Mesenchymal stem cell (in vitro differentiated cells and primary cell): ENCODE data around the gene PITPNB.
A peak's percentile ranks its signal among the peaks of the same experiment; 100 is the strongest.

ENCODE experiments used
- DNase-seq: peaks from one replicate; pipeline ENCODE4 v3.0.0-alpha.2; 2013
- H2AFZ ChIP-seq: one replicate; pipeline ENCODE4 v1.6.1; 2013; ENCODE audit warnings: low read depth, mild to moderate bottlenecking, control low read depth, inconsistent platforms, low read length, moderate library complexity
- H2AK5ac ChIP-seq: 2 replicates; pipeline ENCODE4 v1.6.1; 2013; ENCODE audit warnings: low read length, moderate library complexity, mild to moderate bottlenecking, inconsistent platforms; ENCODE audit not compliant: severe bottlenecking
- H2BK120ac ChIP-seq: one replicate; pipeline ENCODE4 v1.6.1; 2013; ENCODE audit warnings: low read depth, mild to moderate bottlenecking, inconsistent platforms, low read length, moderate library complexity
- H2BK12ac ChIP-seq, 2 experiments: one replicate each; pipeline ENCODE4 v1.6.1; 2013; ENCODE audit warnings: inconsistent platforms in 2 of 2, low read length in 2 of 2, mild to moderate bottlenecking in 2 of 2, moderate library complexity in 2 of 2, control low read depth in 1 of 2
- H2BK15ac ChIP-seq: one replicate; pipeline ENCODE4 v1.6.1; 2013; ENCODE audit warnings: mild to moderate bottlenecking, low read depth, inconsistent platforms; ENCODE audit not compliant: poor library complexity, severe bottlenecking
- H2BK5ac ChIP-seq: 2 replicates; pipeline ENCODE4 v1.6.1; 2013; ENCODE audit warnings: low read depth, mild to moderate bottlenecking, low read length, control low read depth, inconsistent platforms; ENCODE audit not compliant: poor library complexity, severe bottlenecking
- H3K14ac ChIP-seq, 2 experiments: one replicate each; pipeline ENCODE4 v1.6.1; 2013; ENCODE audit warnings: inconsistent platforms in 2 of 2, low read length in 2 of 2, control low read depth in 1 of 2, mild to moderate bottlenecking in 1 of 2, moderate library complexity in 1 of 2
- H3K18ac ChIP-seq, 2 experiments: one replicate each; pipeline ENCODE4 v1.6.1; 2013; ENCODE audit warnings: inconsistent platforms in 2 of 2, low read length in 2 of 2, control low read depth in 1 of 2, low read depth in 1 of 2, mild to moderate bottlenecking in 1 of 2
- H3K23ac ChIP-seq, 2 experiments: one replicate each; pipeline ENCODE4 v1.6.1; 2013; ENCODE audit warnings: inconsistent platforms in 2 of 2, low read length in 2 of 2, mild to moderate bottlenecking in 2 of 2, moderate library complexity in 2 of 2, control low read depth in 1 of 2
- H3K27ac ChIP-seq: 2 replicates; pipeline ENCODE4 v1.5.1; 2013; ENCODE audit warnings: mild to moderate bottlenecking, moderate library complexity, low read length, control low read depth, inconsistent platforms; ENCODE audit not compliant: poor library complexity, severe bottlenecking
- H3K27me3 ChIP-seq, 2 experiments: 2 replicates each; pipeline versions ENCODE4 v1.6.1 to v1.7.0; 2013; ENCODE audit warnings: low read length in 2 of 2, mild to moderate bottlenecking in 2 of 2, moderate library complexity in 2 of 2, control low read depth in 1 of 2, inconsistent platforms in 1 of 2; ENCODE audit not compliant: control insufficient read depth in 1 of 2, insufficient read depth in 1 of 2
- H3K36me3 ChIP-seq, 2 experiments: 2 replicates each; pipeline versions ENCODE4 v1.6.1 to v1.7.0; 2013; ENCODE audit warnings: low read length in 2 of 2, control low read depth in 1 of 2, inconsistent platforms in 1 of 2, low read depth in 1 of 2, mild to moderate bottlenecking in 1 of 2; ENCODE audit not compliant: insufficient read depth in 2 of 2, control insufficient read depth in 1 of 2
- H3K4ac ChIP-seq, 2 experiments: one replicate each; pipeline ENCODE4 v1.6.1; 2013; ENCODE audit warnings: inconsistent platforms in 2 of 2, low read length in 2 of 2, mild to moderate bottlenecking in 2 of 2, moderate library complexity in 2 of 2, control low read depth in 1 of 2, low read depth in 1 of 2
- H3K4me1 ChIP-seq: 2 replicates; pipeline ENCODE4 v1.6.1; 2013; ENCODE audit warnings: low read depth, low read length, control low read depth; ENCODE audit not compliant: control insufficient read depth, insufficient read depth
- H3K4me2 ChIP-seq: 2 replicates; pipeline ENCODE4 v1.6.1; 2013; ENCODE audit warnings: low read length, mild to moderate bottlenecking, inconsistent platforms; ENCODE audit not compliant: poor library complexity, severe bottlenecking
- H3K4me3 ChIP-seq, 2 experiments: 2 replicates each; pipeline versions ENCODE4 v1.5.1 to v1.7.0; 2013; ENCODE audit warnings: low read length in 2 of 2, mild to moderate bottlenecking in 2 of 2, control low read depth in 1 of 2, low read depth in 1 of 2; ENCODE audit not compliant: insufficient read depth in 1 of 2
- H3K79me1 ChIP-seq: replicated peaks from 2 replicates; pipeline ENCODE4 v1.6.1; 2013; ENCODE audit warnings: mild to moderate bottlenecking, control low read depth, low read length, inconsistent platforms; ENCODE audit not compliant: poor library complexity, severe bottlenecking
- H3K9ac ChIP-seq: 2 replicates; pipeline ENCODE4 v1.7.0; 2013; ENCODE audit warnings: mild to moderate bottlenecking, low read length, moderate library complexity
- H3K9me3 ChIP-seq: 2 replicates; pipeline ENCODE4 v1.7.0; 2013; ENCODE audit warnings: mild to moderate bottlenecking, low read length; ENCODE audit not compliant: control insufficient read depth
- H4K8ac ChIP-seq: one replicate; pipeline ENCODE4 v1.6.1; 2013; ENCODE audit warnings: inconsistent platforms, mild to moderate bottlenecking, low read length, moderate library complexity
- H4K91ac ChIP-seq: one replicate; pipeline ENCODE4 v1.6.1; 2013; ENCODE audit warnings: mild to moderate bottlenecking, low read length, inconsistent platforms
- WGBS: methylation state at CpG from one replicate; pipeline ENCODE4 v1.1.7; 2013; ENCODE audit warnings: mixed read lengths; 5-methylcytosine and 5-hydroxymethylcytosine counted together

PITPNB gene

GRCh38 chr22:27835446-27835845 lies 83.6 kb downstream of the PITPNB start:
- Histone ChIP-seq H2BK120ac (no peak overlapping the region), H4K91ac (no peak overlapping the region), H3K4me1 (peaks cover 15% of the 10 kb centered on the region), H3K27ac (no peak overlapping the region), H2BK5ac (no peak overlapping the region), H3K36me3 (peaks cover 0 to under 1% of the 10 kb centered on the region in 2 experiments), H3K4ac (no peak overlapping the region), H3K9me3 (no peaks in the 10 kb centered on the region), H3K4me3 (no peak overlapping the region), H2BK15ac (no peak overlapping the region), H3K18ac (no peak overlapping the region), H3K9ac (no peak overlapping the region), H2BK12ac (no peak overlapping the region), H2AFZ (no peak overlapping the region), H3K79me1 (no peaks in the 10 kb centered on the region), H3K23ac (no peak overlapping the region), H3K14ac (no peak overlapping the region), H3K4me2 (no peak overlapping the region), H2AK5ac (no peak overlapping the region), H4K8ac (no peak overlapping the region), H3K27me3 (no peaks in the 10 kb centered on the region)
- WGBS, result 65% methylated on average over 6 of the region's 6 CpGs
- DNase-seq, result peak; percentile 69

- H4K91ac ChIP-seq, result no peak overlapping the region
- 86% methylated on average over 20 of the region's 20 CpGs for WGBS
- no peak overlapping the region for H2BK5ac ChIP-seq
Measured at GRCh38 chr22:27834364-27835185, 84.5 kb downstream of the PITPNB start.

GRCh38 chr22:27833803-27834202 lies 85.3 kb downstream of the PITPNB start:
- Histone ChIP-seq H3K27me3 (no peaks in the 10 kb centered on the region), H3K4me2 (no peak overlapping the region), H3K79me1 (no peaks in the 10 kb centered on the region), H3K36me3 (no peaks in the 10 kb centered on the region), H3K9ac (no peak overlapping the region), H3K4me3 (no peak overlapping the region), H2BK5ac (no peak overlapping the region), H3K23ac (no peak overlapping the region), H3K4ac (no peak overlapping the region), H3K9me3 (no peaks in the 10 kb centered on the region), H3K4me1 (peaks cover 13% of the 10 kb centered on the region), H3K27ac (no peak overlapping the region), H2AFZ (no peak overlapping the region), H4K8ac (no peak overlapping the region), H2BK120ac (no peak overlapping the region), H2AK5ac (no peak overlapping the region), H3K14ac (no peak overlapping the region), H4K91ac (no peak overlapping the region), H2BK15ac (no peak overlapping the region), H2BK12ac (no peak overlapping the region), H3K18ac (no peak overlapping the region)
- no peak for DNase-seq
- 100% methylated on average over 2 of the region's 2 CpGs for WGBS

More at GRCh38 chr22:27834364-27835185, 84.5 kb downstream of the PITPNB start:
- no peaks in the 10 kb centered on the region for H3K36me3 ChIP-seq
- no peak overlapping the region for H3K9ac ChIP-seq
- no peaks in the 10 kb centered on the region for H3K79me1 ChIP-seq
- H3K4ac ChIP-seq, result no peak overlapping the region
- H3K27me3 ChIP-seq, result no peaks in the 10 kb centered on the region
- no peak overlapping the region for H2BK12ac ChIP-seq
- no peak overlapping the region for H2AK5ac ChIP-seq
- H3K23ac ChIP-seq, result no peak overlapping the region
- H2BK15ac ChIP-seq, result no peak overlapping the region
- no peak overlapping the region for H3K14ac ChIP-seq
- no peak overlapping the region for H3K27ac ChIP-seq
- H3K4me3 ChIP-seq, result no peak overlapping the region
- H2AFZ ChIP-seq, result no peak overlapping the region
- no peak overlapping the region for H2BK120ac ChIP-seq
- no peak overlapping the region for H4K8ac ChIP-seq
- no peaks in the 10 kb centered on the region for H3K9me3 ChIP-seq
- H3K4me2 ChIP-seq, result no peak overlapping the region
- no peak for DNase-seq
- no peak overlapping the region for H3K18ac ChIP-seq
- peaks cover 15% of the 10 kb centered on the region for H3K4me1 ChIP-seq

- no peak overlapping the region for H3K4me3 ChIP-seq
- H3K27me3 ChIP-seq, result no peaks in the 10 kb centered on the region
- no peak overlapping the region for H2BK12ac ChIP-seq
- WGBS, result 93% methylated on average over 7 of the region's 7 CpGs
- no peak for DNase-seq
- no peak overlapping the region for H2BK15ac ChIP-seq
- no peak overlapping the region for H3K9ac ChIP-seq
- H2BK120ac ChIP-seq, result no peak overlapping the region
- H3K79me1 ChIP-seq, result no peaks in the 10 kb centered on the region
- H3K36me3 ChIP-seq, result no peaks in the 10 kb centered on the region
- H3K27ac ChIP-seq, result no peak overlapping the region
- no peak overlapping the region for H4K8ac ChIP-seq
- no peak overlapping the region for H3K4ac ChIP-seq
- peaks cover 13% of the 10 kb centered on the region for H3K4me1 ChIP-seq
- no peak overlapping the region for H2BK5ac ChIP-seq
- no peak overlapping the region for H4K91ac ChIP-seq
- no peak overlapping the region for H3K4me2 ChIP-seq
- no peak overlapping the region for H2AK5ac ChIP-seq
- no peak overlapping the region for H2AFZ ChIP-seq
- H3K23ac ChIP-seq, result no peak overlapping the region
- H3K18ac ChIP-seq, result no peak overlapping the region
- no peak overlapping the region for H3K14ac ChIP-seq
- H3K9me3 ChIP-seq, result no peaks in the 10 kb centered on the region
Measured at GRCh38 chr22:27832606-27833005, 86.5 kb downstream of the PITPNB start.
